ENCODE data around the gene METTL25.

Gene METTL25

DNA sequence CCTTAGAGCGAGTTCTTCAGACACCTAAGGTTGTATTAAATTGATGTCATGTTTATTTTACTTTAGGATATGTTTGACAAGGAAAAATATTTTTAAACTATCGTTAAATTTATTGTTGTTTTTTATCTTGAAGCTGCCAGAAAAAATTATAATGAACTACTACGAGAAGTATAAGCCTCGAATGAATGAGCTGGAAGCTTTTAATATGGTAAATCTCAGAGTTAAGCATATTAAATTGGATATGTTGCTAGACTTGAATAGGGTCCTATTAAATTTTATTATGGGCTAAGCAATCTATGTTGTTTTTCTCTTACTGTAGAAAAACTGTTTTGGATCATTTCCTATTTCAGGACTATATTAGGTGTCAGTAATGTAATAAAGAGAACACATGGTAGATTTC lies 118.2 kb downstream of the METTL25 start:
- no peak for DNase-seq (ENCODE audit: low read depth)
- H3K4me3 ChIP-seq (ENCODE audit: low read length), result no peak overlapping the region
- TF ChIP-seq CTCF (conservative IDR thresholded peaks at IDR 0.05; ENCODE audit: low read depth, low read length), result no peak

GRCh38 chr12:82479511-82479910 lies 121.2 kb downstream of the METTL25 start:
- no peak for TF ChIP-seq CTCF (conservative IDR thresholded peaks at IDR 0.05; ENCODE audit: low read depth, low read length)
- H3K4me3 ChIP-seq (ENCODE audit: low read length), result no peak overlapping the region
- peak; percentile 76 for DNase-seq (ENCODE audit: low read depth)

- no peak overlapping the region for H3K4me3 ChIP-seq (ENCODE audit: low read length)
- TF ChIP-seq CTCF (conservative IDR thresholded peaks at IDR 0.05; ENCODE audit: low read depth, low read length), result no peak
- DNase-seq (ENCODE audit: low read depth), result no peak
These were observed 122.3 kb downstream of the METTL25 start for GRCh38 chr12:82480606-82481005.

- no peak for TF ChIP-seq CTCF (conservative IDR thresholded peaks at IDR 0.05; ENCODE audit: low read depth, low read length)
- H3K4me3 ChIP-seq (ENCODE audit: low read length), result no peak overlapping the region
- DNase-seq (ENCODE audit: low read depth), result no peak
These were observed 123.6 kb downstream of the METTL25 start for GRCh38 chr12:82481954-82482353.

DNA sequence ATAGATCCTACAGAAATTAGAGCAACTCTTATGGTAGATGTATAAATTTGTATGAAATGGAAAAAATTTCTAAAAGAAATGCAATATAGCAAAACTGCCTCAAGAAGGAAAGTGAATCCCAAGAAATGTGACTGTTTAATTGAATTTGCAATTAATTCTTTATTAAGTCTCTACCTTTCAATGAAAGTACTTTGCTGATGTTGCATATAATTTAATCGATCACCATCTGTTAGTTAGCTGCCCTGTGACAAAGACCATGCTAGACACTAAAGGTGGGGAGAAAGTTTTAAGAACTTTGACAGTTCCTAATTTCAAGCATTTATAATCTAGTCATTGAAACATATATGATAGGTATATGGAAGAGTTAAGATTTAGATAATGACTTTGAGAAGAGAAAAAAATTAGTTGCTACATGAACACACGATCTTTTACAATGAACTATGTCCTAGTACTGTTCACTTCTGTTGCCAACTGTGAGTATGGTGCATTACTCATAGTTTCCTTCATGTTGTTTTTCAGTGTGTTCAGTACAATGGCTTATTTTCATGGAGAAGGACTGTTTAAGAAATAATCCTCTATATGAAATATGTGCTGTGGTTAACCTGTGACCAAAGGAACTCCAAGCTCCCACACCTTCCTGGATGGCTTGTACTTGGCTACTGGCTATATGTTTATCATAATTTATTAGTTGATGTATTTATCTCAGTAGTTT lies 128.4 kb downstream of the METTL25 start:
- TF ChIP-seq CTCF (conservative IDR thresholded peaks at IDR 0.05; ENCODE audit: low read depth, low read length), result no peak
- DNase-seq (ENCODE audit: low read depth), result peak; percentile 51

GRCh38 chr12:82504409-82504808 lies 146.1 kb downstream of the METTL25 start:
- no peak overlapping the region for H3K4me3 ChIP-seq (ENCODE audit: low read length)

More for the DNA sequence above, 128.4 kb downstream of the METTL25 start:
- no peak overlapping the region for H3K4me3 ChIP-seq (ENCODE audit: low read length)

More at GRCh38 chr12:82504409-82504808, 146.1 kb downstream of the METTL25 start:
- DNase-seq (ENCODE audit: low read depth), result no peak
- no peak for TF ChIP-seq CTCF (conservative IDR thresholded peaks at IDR 0.05; ENCODE audit: low read depth, low read length)

All from retinal pigment epithelial cell (primary cell).